ENCODE results near the gene SORCS2.

Gene SORCS2

GRCh38 chr4:7719354-7720174 lies 527.2 kb downstream of the SORCS2 start:
- Histone ChIP-seq H3K9me3 (ENCODE audit: insufficient read depth, low read length, severe bottlenecking) (no peaks in the 10 kb centered on the region), H3K9ac (ENCODE audit: low read depth, low read length) (no peak overlapping the region), H3K4me3 (ENCODE audit: low read depth in 1 of 2, low read length in 2 of 2) (no peak overlapping the region), H3K36me3 (ENCODE audit: insufficient read depth, low read length) (no peaks in the 10 kb centered on the region), H4K20me1 (ENCODE audit: insufficient read depth, low read length) (no peaks in the 10 kb centered on the region), H3K4me1 (ENCODE audit: insufficient read depth, low read length) (no peaks in the 10 kb centered on the region), H2AFZ (ENCODE audit: low read depth, low read length) (no peak overlapping the region), H3K27me3 (ENCODE audit: insufficient read depth, low read length, poor library complexity) (no peaks in the 10 kb centered on the region), H3K4me2 (ENCODE audit: insufficient read depth, low read length) (no peak overlapping the region), H3K27ac (ENCODE audit: low read length) (no peak overlapping the region), H3K79me2 (ENCODE audit: insufficient read depth, low read length) (no peaks in the 10 kb centered on the region)
- peak; percentile 80 for ATAC-seq (ENCODE audit: insufficient read depth, low read depth)
- TF ChIP-seq CTCF (IDR thresholded peaks at IDR 0.05; ENCODE audit: borderline replicate concordance, extremely low read depth, low read length, poor library complexity, severe bottlenecking) = peak; percentile 76
- TF ChIP-seq EZH2 (IDR thresholded peaks at IDR 0.05; ENCODE audit: borderline replicate concordance, low read depth, low read length, severe bottlenecking) = no peak
- DNase-seq = peak; percentile 58

GRCh38 chr4:7721984-7722551 lies 529.7 kb downstream of the SORCS2 start:
- Histone ChIP-seq H3K36me3 (ENCODE audit: insufficient read depth, low read length) (no peaks in the 10 kb centered on the region), H3K79me2 (ENCODE audit: insufficient read depth, low read length) (no peaks in the 10 kb centered on the region), H3K9me3 (ENCODE audit: insufficient read depth, low read length, severe bottlenecking) (no peaks in the 10 kb centered on the region), H3K4me1 (ENCODE audit: insufficient read depth, low read length) (no peaks in the 10 kb centered on the region), H4K20me1 (ENCODE audit: insufficient read depth, low read length) (no peaks in the 10 kb centered on the region), H2AFZ (ENCODE audit: low read depth, low read length) (no peak overlapping the region), H3K9ac (ENCODE audit: low read depth, low read length) (no peak overlapping the region), H3K4me3 (ENCODE audit: low read depth in 1 of 2, low read length in 2 of 2) (no peak overlapping the region), H3K27ac (ENCODE audit: low read length) (no peak overlapping the region), H3K27me3 (ENCODE audit: insufficient read depth, low read length, poor library complexity) (no peaks in the 10 kb centered on the region), H3K4me2 (ENCODE audit: insufficient read depth, low read length) (no peak overlapping the region)
- DNase-seq (no peak), ATAC-seq (ENCODE audit: insufficient read depth, low read depth) (no peak)
- TF ChIP-seq EZH2 (IDR thresholded peaks at IDR 0.05; ENCODE audit: borderline replicate concordance, low read depth, low read length, severe bottlenecking) = no peak
- no peak for TF ChIP-seq CTCF (IDR thresholded peaks at IDR 0.05; ENCODE audit: borderline replicate concordance, extremely low read depth, low read length, poor library complexity, severe bottlenecking)

- H3K27me3 ChIP-seq (ENCODE audit: insufficient read depth, low read length, poor library complexity) = no peaks in the 10 kb centered on the region
- H4K20me1 ChIP-seq (ENCODE audit: insufficient read depth, low read length) = no peaks in the 10 kb centered on the region
- H3K27ac ChIP-seq (ENCODE audit: low read length) = no peak overlapping the region
- DNase-seq = no peak
- H2AFZ ChIP-seq (ENCODE audit: low read depth, low read length) = no peak overlapping the region
- TF ChIP-seq CTCF (IDR thresholded peaks at IDR 0.05; ENCODE audit: borderline replicate concordance, extremely low read depth, low read length, poor library complexity, severe bottlenecking) (no peak), EZH2 (IDR thresholded peaks at IDR 0.05; ENCODE audit: borderline replicate concordance, low read depth, low read length, severe bottlenecking) (no peak)
- no peak overlapping the region for H3K9ac ChIP-seq (ENCODE audit: low read depth, low read length)
- no peaks in the 10 kb centered on the region for H3K9me3 ChIP-seq (ENCODE audit: insufficient read depth, low read length, severe bottlenecking)
- no peaks in the 10 kb centered on the region for H3K4me1 ChIP-seq (ENCODE audit: insufficient read depth, low read length)
- no peak overlapping the region for H3K4me3 ChIP-seq (ENCODE audit: low read depth in 1 of 2, low read length in 2 of 2)
- no peak for ATAC-seq (ENCODE audit: insufficient read depth, low read depth)
- H3K79me2 ChIP-seq (ENCODE audit: insufficient read depth, low read length) = no peaks in the 10 kb centered on the region
- no peak overlapping the region for H3K4me2 ChIP-seq (ENCODE audit: insufficient read depth, low read length)
- no peaks in the 10 kb centered on the region for H3K36me3 ChIP-seq (ENCODE audit: insufficient read depth, low read length)
These were observed 530.5 kb downstream of the SORCS2 start for GRCh38 chr4:7722766-7723387.
